ENCODE data around the gene HCFC1R1.

The HCFC1R1 gene

GRCh38 chr16:3020247-3020603, 3.5 kb downstream of the HCFC1R1 start, which contains the start of gene TNFRSF12A:
Gene TNFRSF12A, plus strand, starts transcription at chr16:3020368. Its CDS starts 30 bp downstream, at chr16:3020398.
- DNase-seq (ENCODE audit: low read depth in 1 of 2, low spot score in 1 of 2): peak; percentile 36 to 50

- no peak for DNase-seq (ENCODE audit: low read depth in 1 of 2, low spot score in 1 of 2)
Observed at GRCh38 chr16:3019594-3020246, 4.0 kb downstream of the HCFC1R1 start.

- no peak for DNase-seq (ENCODE audit: low read depth in 1 of 2, low spot score in 1 of 2)
Observed at GRCh38 chr16:3017794-3018506, 5.8 kb downstream of the HCFC1R1 start, which contains the start of gene CLDN6. Gene CLDN6, minus strand, starts transcription at chr16:3018183. Its CDS starts 2,162 bp downstream, at chr16:3016021.

GRCh38 chr16:3017344-3017743, 6.4 kb downstream of the HCFC1R1 start:
- no peak for DNase-seq (ENCODE audit: low read depth in 1 of 2, low spot score in 1 of 2)

- DNase-seq (ENCODE audit: low read depth in 1 of 2, low spot score in 1 of 2): no peak
Observed at GRCh38 chr16:3015865-3016521, 7.7 kb downstream of the HCFC1R1 start.

- DNase-seq (ENCODE audit: low read depth in 1 of 2, low spot score in 1 of 2): no peak
Observed at GRCh38 chr16:3014971-3015370, 8.8 kb downstream of the HCFC1R1 start.

- no peak for DNase-seq (ENCODE audit: low read depth in 1 of 2, low spot score in 1 of 2)
Observed at GRCh38 chr16:3013998-3014690, 9.6 kb downstream of the HCFC1R1 start.

GRCh38 chr16:3013491-3013951, 10.2 kb downstream of the HCFC1R1 start:
- DNase-seq (ENCODE audit: low read depth in 1 of 2, low spot score in 1 of 2): no peak

- no peak for DNase-seq (ENCODE audit: low read depth in 1 of 2, low spot score in 1 of 2)
Observed at GRCh38 chr16:3012828-3013420, 10.8 kb downstream of the HCFC1R1 start, which contains the start of gene CLDN9. Gene CLDN9, plus strand, starts transcription at chr16:3012923. Its CDS starts 440 bp downstream, at chr16:3013363.

GRCh38 chr16:3012246-3012645, 11.5 kb downstream of the HCFC1R1 start:
- DNase-seq (ENCODE audit: low read depth in 1 of 2, low spot score in 1 of 2): no peak

- no peak for DNase-seq (ENCODE audit: low read depth in 1 of 2, low spot score in 1 of 2)
Observed at GRCh38 chr16:3010510-3010909, 13.2 kb downstream of the HCFC1R1 start.

- DNase-seq (ENCODE audit: low read depth in 1 of 2, low spot score in 1 of 2): no peak
Observed at GRCh38 chr16:3009568-3010390, 14.0 kb downstream of the HCFC1R1 start.

GRCh38 chr16:3008690-3009037, 15.1 kb downstream of the HCFC1R1 start:
- no peak for DNase-seq (ENCODE audit: low read depth in 1 of 2, low spot score in 1 of 2)

GRCh38 chr16:3007957-3008689, 15.6 kb downstream of the HCFC1R1 start:
- DNase-seq (ENCODE audit: low read depth in 1 of 2, low spot score in 1 of 2): no peak

GRCh38 chr16:3007059-3007956, 16.4 kb downstream of the HCFC1R1 start:
- no peak for DNase-seq (ENCODE audit: low read depth in 1 of 2, low spot score in 1 of 2)

- DNase-seq (ENCODE audit: low read depth in 1 of 2, low spot score in 1 of 2): no peak
Observed at GRCh38 chr16:3004781-3005284, 18.9 kb downstream of the HCFC1R1 start.

- DNase-seq (ENCODE audit: low read depth in 1 of 2, low spot score in 1 of 2): no peak
Observed at GRCh38 chr16:3004319-3004718, 19.4 kb downstream of the HCFC1R1 start.

- peak; percentile 90 to 93 for DNase-seq (ENCODE audit: low read depth in 1 of 2, low spot score in 1 of 2)
Observed at GRCh38 chr16:3003582-3004270, 20.0 kb downstream of the HCFC1R1 start.

Data from stimulated activated CD4-positive, alpha-beta T cell treated with anti-CD3 and anti-CD28 coated beads, Interleukin-15, amount 100 ng/mL, for 1 hour (primary cell).